Liver (tissue), 3 donors: ENCODE measurements around the gene AVEN.

Experiments used
- HNF4A ChIP-seq, 2 donors: conservative IDR thresholded peaks; 2 replicates each; pipeline ENCODE4 v1.6.1; 2016; ENCODE audit warnings: antibody characterized with exemption in 2 of 2, mild to moderate bottlenecking in 2 of 2
- HNF4G ChIP-seq: IDR thresholded peaks from 2 replicates; pipeline ENCODE4 v1.6.1; 2016; ENCODE audit warnings: antibody characterized with exemption
- JUND ChIP-seq, 2 donors: IDR thresholded peaks; 2 replicates each; pipeline ENCODE4 v1.6.1; 2016; ENCODE audit warnings: antibody characterized with exemption in 2 of 2
- RAD21 ChIP-seq, 2 donors: IDR thresholded peaks; 2 replicates each; pipeline ENCODE4 v1.6.1; 2016; ENCODE audit warnings: antibody characterized with exemption in 2 of 2, mild to moderate bottlenecking in 2 of 2
- TAF1 ChIP-seq: conservative IDR thresholded peaks from 2 replicates; pipeline ENCODE4 v1.6.1; 2016; ENCODE audit warnings: antibody characterized with exemption, mild to moderate bottlenecking
- YY1 ChIP-seq: IDR thresholded peaks from 2 replicates; pipeline ENCODE4 v1.6.1; 2016; ENCODE audit warnings: antibody characterized with exemption, mild to moderate bottlenecking
- TF ChIP-seq, protein P1 (sequence below): fragments of 150-350 bp; IDR thresholded peaks from 2 replicates; pipeline ENCODE4 v1.5.1; 2017; ENCODE audit warnings: improper control_type of control experiment, low read depth, low read length; ENCODE audit not compliant: missing input control
- TF ChIP-seq, protein P2 (sequence below): IDR thresholded peaks from 2 replicates; pipeline ENCODE4 v1.6.1; 2016; ENCODE audit warnings: antibody characterized with exemption
- donor health status: healthy.
- donor health status: healthy.

DNA sequence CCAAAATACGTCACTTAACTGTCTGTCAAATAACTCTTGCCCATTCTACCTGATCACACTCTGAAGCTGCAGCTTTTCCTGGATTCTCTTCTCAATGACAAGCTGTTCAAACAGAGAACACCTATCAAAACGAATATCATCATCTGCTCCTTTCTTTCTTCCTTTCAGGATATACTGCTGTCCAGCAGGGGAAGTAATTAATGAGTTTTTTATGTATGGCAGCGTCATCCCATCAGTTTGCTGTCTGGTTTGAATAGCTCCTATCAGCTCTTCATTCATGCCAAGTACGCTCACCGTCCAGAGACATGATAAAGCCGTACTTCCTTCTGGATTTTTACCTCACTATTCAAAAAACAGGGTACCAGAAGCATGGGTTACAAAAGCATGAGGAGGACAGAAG, 70.8 kb downstream of the AVEN start, which contains the start of gene CHRM5:
- TF ChIP-seq, protein P1, sequence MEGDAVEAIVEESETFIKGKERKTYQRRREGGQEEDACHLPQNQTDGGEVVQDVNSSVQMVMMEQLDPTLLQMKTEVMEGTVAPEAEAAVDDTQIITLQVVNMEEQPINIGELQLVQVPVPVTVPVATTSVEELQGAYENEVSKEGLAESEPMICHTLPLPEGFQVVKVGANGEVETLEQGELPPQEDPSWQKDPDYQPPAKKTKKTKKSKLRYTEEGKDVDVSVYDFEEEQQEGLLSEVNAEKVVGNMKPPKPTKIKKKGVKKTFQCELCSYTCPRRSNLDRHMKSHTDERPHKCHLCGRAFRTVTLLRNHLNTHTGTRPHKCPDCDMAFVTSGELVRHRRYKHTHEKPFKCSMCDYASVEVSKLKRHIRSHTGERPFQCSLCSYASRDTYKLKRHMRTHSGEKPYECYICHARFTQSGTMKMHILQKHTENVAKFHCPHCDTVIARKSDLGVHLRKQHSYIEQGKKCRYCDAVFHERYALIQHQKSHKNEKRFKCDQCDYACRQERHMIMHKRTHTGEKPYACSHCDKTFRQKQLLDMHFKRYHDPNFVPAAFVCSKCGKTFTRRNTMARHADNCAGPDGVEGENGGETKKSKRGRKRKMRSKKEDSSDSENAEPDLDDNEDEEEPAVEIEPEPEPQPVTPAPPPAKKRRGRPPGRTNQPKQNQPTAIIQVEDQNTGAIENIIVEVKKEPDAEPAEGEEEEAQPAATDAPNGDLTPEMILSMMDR = no peak
- TF ChIP-seq HNF4G = no peak
- TF ChIP-seq RAD21 (IDR thresholded peaks at IDR 0.05) = no peak
- TF ChIP-seq JUND (IDR thresholded peaks at IDR 0.05) = no peak
- TF ChIP-seq, protein P2, sequence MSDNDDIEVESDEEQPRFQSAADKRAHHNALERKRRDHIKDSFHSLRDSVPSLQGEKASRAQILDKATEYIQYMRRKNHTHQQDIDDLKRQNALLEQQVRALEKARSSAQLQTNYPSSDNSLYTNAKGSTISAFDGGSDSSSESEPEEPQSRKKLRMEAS = no peak
- TF ChIP-seq YY1 = no peak
- TF ChIP-seq HNF4A (conservative IDR thresholded peaks at IDR 0.05) = no peak
- TF ChIP-seq TAF1 = no peak
